Trophoblast cell (in vitro differentiated cells and primary cell): Measurements from ENCODE around the gene RDH5.

Source experiments
- DNase-seq, 2 donors: peaks; one replicate each; pipeline ENCODE4 v3.0.0-alpha.2; 2016
- H2AFZ ChIP-seq: 2 replicates; pipeline ENCODE4 v1.6.1; 2013; ENCODE audit warnings: low read length, moderate library complexity, mild to moderate bottlenecking; ENCODE audit not compliant: insufficient read depth, poor library complexity
- H2AK5ac ChIP-seq: 2 replicates; pipeline ENCODE4 v1.6.1; 2013; ENCODE audit warnings: mild to moderate bottlenecking, low read length
- H2BK120ac ChIP-seq: 2 replicates; pipeline ENCODE4 v1.6.1; 2013; ENCODE audit warnings: low read length, mild to moderate bottlenecking, moderate library complexity; ENCODE audit not compliant: insufficient read depth, poor library complexity
- H2BK12ac ChIP-seq: 2 replicates; pipeline ENCODE4 v1.6.1; 2013; ENCODE audit warnings: mild to moderate bottlenecking, low read length, moderate library complexity
- H2BK5ac ChIP-seq: 2 replicates; pipeline ENCODE4 v1.6.1; 2013; ENCODE audit warnings: low read length, low read depth, moderate library complexity, mild to moderate bottlenecking; ENCODE audit not compliant: poor library complexity
- H3K14ac ChIP-seq: 2 replicates; pipeline ENCODE4 v1.6.1; 2013; ENCODE audit warnings: mild to moderate bottlenecking, low read length
- H3K18ac ChIP-seq: 2 replicates; pipeline ENCODE4 v1.6.1; 2013; ENCODE audit warnings: mild to moderate bottlenecking, low read length
- H3K23ac ChIP-seq: 2 replicates; pipeline ENCODE4 v1.6.1; 2013; ENCODE audit warnings: low read length
- H3K27ac ChIP-seq: 2 replicates; pipeline ENCODE4 v1.5.1; 2013; ENCODE audit warnings: low read depth, mild to moderate bottlenecking, inconsistent platforms, low read length, moderate library complexity
- H3K27me3 ChIP-seq: 2 replicates; pipeline ENCODE4 v1.6.1; 2013; ENCODE audit warnings: inconsistent platforms, mild to moderate bottlenecking, low read length, moderate library complexity; ENCODE audit not compliant: insufficient read depth
- H3K36me3 ChIP-seq, 2 experiments: 1 replicate in 1 of 2; 2 replicates in 1 of 2; pipeline ENCODE4 v1.6.1; 2013; ENCODE audit warnings: low read length in 2 of 2, mild to moderate bottlenecking in 2 of 2, moderate library complexity in 1 of 2; ENCODE audit not compliant: insufficient read depth in 2 of 2, control insufficient read depth in 1 of 2
- H3K4ac ChIP-seq: 2 replicates; pipeline ENCODE4 v1.6.1; 2013; ENCODE audit warnings: low read depth, mild to moderate bottlenecking, low read length, moderate library complexity
- H3K4me1 ChIP-seq, 2 experiments: 1 replicate in 1 of 2; 2 replicates in 1 of 2; pipeline ENCODE4 v1.6.1; 2013; ENCODE audit warnings: low read length in 2 of 2, mild to moderate bottlenecking in 2 of 2, moderate library complexity in 1 of 2; ENCODE audit not compliant: insufficient read depth in 2 of 2, control insufficient read depth in 1 of 2
- H3K4me2 ChIP-seq: 2 replicates; pipeline ENCODE4 v1.6.1; 2013; ENCODE audit warnings: inconsistent platforms, mild to moderate bottlenecking, low read length, moderate library complexity
- H3K4me3 ChIP-seq: 2 replicates; pipeline ENCODE4 v1.5.1; 2013; ENCODE audit warnings: mild to moderate bottlenecking, low read depth, low read length, inconsistent platforms
- H3K79me1 ChIP-seq: one replicate; pipeline ENCODE4 v1.6.1; 2013; ENCODE audit warnings: low read length
- H3K79me2 ChIP-seq: 2 replicates; pipeline ENCODE4 v1.6.1; 2013; ENCODE audit warnings: low read length, mild to moderate bottlenecking; ENCODE audit not compliant: control insufficient read depth, insufficient read depth, poor library complexity
- H3K9ac ChIP-seq: 2 replicates; pipeline ENCODE4 v1.6.1; 2013; ENCODE audit warnings: mild to moderate bottlenecking, low read length
- H3K9me3 ChIP-seq: 2 replicates; pipeline ENCODE4 v1.6.1; 2013; ENCODE audit warnings: low read depth, mild to moderate bottlenecking, control low read depth, inconsistent platforms, low read length; ENCODE audit not compliant: insufficient read depth
- H4K12ac ChIP-seq: 2 replicates; pipeline ENCODE4 v1.6.1; 2013; ENCODE audit warnings: low read depth, mild to moderate bottlenecking, low read length, moderate library complexity
- H4K8ac ChIP-seq: 2 replicates; pipeline ENCODE4 v1.6.1; 2013; ENCODE audit warnings: low read depth, mild to moderate bottlenecking, low read length, moderate library complexity
- H4K91ac ChIP-seq: one replicate; pipeline ENCODE4 v1.6.1; 2013; ENCODE audit warnings: low read depth, mild to moderate bottlenecking, low read length, moderate library complexity
- WGBS: extraction: QIAGEN DNeasy Blood & Tissue Kit; methylation state at CpG from one replicate; pipeline ENCODE4 v1.1.7; 2013; ENCODE audit warnings: missing lambda C conversion rate; ENCODE audit not compliant: insufficient read length, insufficient coverage; ENCODE audit errors: extremely low coverage; 5-methylcytosine and 5-hydroxymethylcytosine counted together

Gene RDH5

DNA sequence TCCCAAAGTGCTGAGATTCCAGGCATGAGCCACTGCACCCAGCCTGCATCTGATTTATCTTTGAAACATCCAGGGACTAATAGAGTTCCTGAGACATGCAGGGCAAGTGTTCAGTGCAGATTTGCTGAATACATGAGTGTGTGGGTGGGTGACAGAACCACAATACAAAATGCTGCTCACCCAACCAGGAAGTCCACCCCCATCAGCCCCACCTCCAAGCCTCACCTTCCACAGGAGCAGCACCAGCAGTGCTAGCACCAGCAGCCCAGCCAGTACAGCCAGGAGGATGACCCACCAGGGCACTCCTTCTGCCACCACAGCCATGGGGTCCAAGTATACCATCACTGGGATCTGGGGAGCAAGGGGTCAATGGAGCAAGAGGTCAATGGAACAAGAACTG is 32.4 kb upstream of the RDH5 start:
- Histone ChIP-seq H3K4me1 (no peaks in the 10 kb centered on the region), H3K4me2 (no peak overlapping the region), H2BK12ac (no peak overlapping the region), H3K79me1 (no peaks in the 10 kb centered on the region), H2BK120ac (no peak overlapping the region), H3K4ac (no peak overlapping the region), H3K9me3 (peaks cover 6% of the 10 kb centered on the region), H3K23ac (no peak overlapping the region), H4K91ac (no peak overlapping the region), H2AK5ac (no peak overlapping the region), H3K79me2 (no peaks in the 10 kb centered on the region), H3K14ac (no peak overlapping the region), H3K18ac (no peak overlapping the region), H4K12ac (no peak overlapping the region), H3K36me3 (no peaks in the 10 kb centered on the region), H3K27me3 (no peaks in the 10 kb centered on the region), H3K4me3 (no peak overlapping the region), H3K27ac (no peak overlapping the region), H2BK5ac (no peak overlapping the region), H4K8ac (no peak overlapping the region), H3K9ac (no peak overlapping the region), H2AFZ (no peak overlapping the region)
- no peak for DNase-seq

GRCh38 chr12:55688716-55689655 is 31.2 kb upstream of the RDH5 start:
- no peak overlapping the region for H3K4me2 ChIP-seq
- H3K79me2 ChIP-seq, result no peaks in the 10 kb centered on the region
- no peaks in the 10 kb centered on the region for H3K36me3 ChIP-seq
- no peak for DNase-seq
- no peak overlapping the region for H2AK5ac ChIP-seq
- H3K4me3 ChIP-seq, result no peak overlapping the region
- no peak overlapping the region for H2BK5ac ChIP-seq
- no CpG with 5 or more reads among the region's 16 CpGs for WGBS
- H3K9ac ChIP-seq, result no peak overlapping the region
- H3K18ac ChIP-seq, result no peak overlapping the region
- no peak overlapping the region for H4K91ac ChIP-seq
- peaks cover 7% of the 10 kb centered on the region for H3K9me3 ChIP-seq
- H3K27me3 ChIP-seq, result no peaks in the 10 kb centered on the region
- no peak overlapping the region for H3K14ac ChIP-seq
- H3K79me1 ChIP-seq, result no peaks in the 10 kb centered on the region
- no peak overlapping the region for H3K4ac ChIP-seq
- no peak overlapping the region for H2BK120ac ChIP-seq
- no peak overlapping the region for H2AFZ ChIP-seq
- no peak overlapping the region for H3K23ac ChIP-seq
- H2BK12ac ChIP-seq, result no peak overlapping the region
- no peak overlapping the region for H3K27ac ChIP-seq
- H4K8ac ChIP-seq, result no peak overlapping the region
- no peaks in the 10 kb centered on the region for H3K4me1 ChIP-seq
- no peak overlapping the region for H4K12ac ChIP-seq

DNA sequence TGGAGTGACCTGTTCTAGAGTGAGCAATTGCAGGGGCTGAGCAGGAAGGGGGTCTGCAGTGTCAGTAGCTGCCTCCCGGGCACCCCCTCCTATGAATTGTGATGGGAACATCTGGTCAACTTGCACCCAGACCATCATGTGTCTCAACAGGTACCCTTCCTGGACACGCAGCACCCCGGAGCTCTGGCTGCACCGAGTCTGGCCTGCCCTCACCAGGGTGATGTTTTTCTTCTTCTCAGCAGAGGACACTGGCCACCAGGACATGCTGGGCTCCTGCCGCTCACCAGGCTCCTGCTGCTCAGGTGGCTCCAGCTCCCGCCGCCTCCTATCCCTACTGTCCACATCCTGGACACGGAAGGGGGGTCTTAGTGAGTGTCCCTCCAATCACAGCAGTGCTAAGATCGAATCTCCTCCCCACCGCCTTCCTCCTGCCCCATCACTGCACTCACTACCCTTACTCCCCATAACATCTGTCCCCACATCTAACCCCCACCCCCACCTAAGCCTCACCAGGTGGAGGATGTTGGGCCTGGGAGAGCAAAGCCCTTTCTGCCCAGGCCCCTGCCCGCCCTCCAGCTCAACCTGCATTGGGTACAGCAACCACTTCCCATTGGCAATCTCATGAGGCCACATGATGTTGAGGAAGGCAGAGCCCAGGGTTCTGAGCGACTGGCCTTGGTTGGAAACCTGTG is 27.4 kb upstream of the RDH5 start:
- Histone ChIP-seq H3K4me3 (no peak overlapping the region), H2BK5ac (no peak overlapping the region), H4K12ac (no peak overlapping the region), H3K4me1 (no peaks in the 10 kb centered on the region), H3K79me1 (no peaks in the 10 kb centered on the region), H3K9ac (no peak overlapping the region), H3K36me3 (no peaks in the 10 kb centered on the region), H2AK5ac (no peak overlapping the region), H3K14ac (no peak overlapping the region), H2BK120ac (no peak overlapping the region), H2BK12ac (no peak overlapping the region), H3K4ac (no peak overlapping the region), H3K27me3 (no peaks in the 10 kb centered on the region), H3K27ac (no peak overlapping the region), H3K79me2 (no peaks in the 10 kb centered on the region), H4K91ac (no peak overlapping the region), H3K18ac (no peak overlapping the region), H4K8ac (no peak overlapping the region), H3K4me2 (no peak overlapping the region), H3K9me3 (peaks cover 8% of the 10 kb centered on the region), H3K23ac (no peak overlapping the region), H2AFZ (no peak overlapping the region)
- WGBS, result no CpG with 5 or more reads among the region's 12 CpGs
- no peak for DNase-seq

DNA sequence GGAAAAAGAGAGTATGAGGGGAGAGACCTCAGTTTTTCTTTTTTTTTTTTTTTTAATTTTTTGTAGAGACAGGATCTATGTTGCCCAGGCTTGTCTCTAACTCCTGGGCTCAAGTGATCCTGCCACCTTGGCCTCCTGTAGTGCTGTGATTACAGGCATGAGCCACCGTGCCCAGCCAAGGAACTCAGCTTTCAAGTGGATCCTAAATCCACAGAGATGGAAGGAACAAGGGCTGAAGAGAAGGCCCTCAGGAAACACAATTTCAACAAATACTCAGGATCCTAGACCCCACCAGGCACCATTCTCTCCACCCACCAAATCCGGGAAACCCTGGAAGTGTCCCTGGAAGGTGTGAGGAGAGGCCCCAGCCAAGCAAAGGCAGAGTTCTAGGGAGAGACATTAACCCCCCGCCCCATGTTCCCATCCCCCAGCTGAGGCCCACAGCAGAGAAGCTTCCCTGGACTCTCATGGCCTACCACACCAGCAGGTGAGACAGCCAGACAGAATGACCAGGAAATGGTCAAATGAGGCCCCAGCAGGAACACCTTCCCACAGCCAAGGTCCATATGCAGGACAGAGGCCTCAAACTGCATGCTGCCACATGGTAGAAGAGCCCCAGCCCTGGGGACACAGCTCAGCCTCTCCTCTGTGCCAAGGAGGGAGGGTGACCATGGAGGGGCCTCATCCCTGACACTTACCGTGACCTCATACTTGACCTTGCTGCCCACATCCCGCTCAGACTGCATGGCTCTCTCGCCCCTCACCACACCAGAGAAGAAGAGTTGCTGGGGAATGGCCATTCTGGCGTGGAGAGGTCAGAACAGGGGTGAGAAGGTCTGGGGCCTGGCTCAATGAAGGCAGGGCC is 26.6 kb upstream of the RDH5 start:
- no peak overlapping the region for H4K91ac ChIP-seq
- no peak overlapping the region for H3K4me3 ChIP-seq
- H2BK120ac ChIP-seq, result no peak overlapping the region
- H3K4ac ChIP-seq, result no peak overlapping the region
- H2AFZ ChIP-seq, result no peak overlapping the region
- H3K4me2 ChIP-seq, result no peak overlapping the region
- H3K14ac ChIP-seq, result no peak overlapping the region
- H3K9ac ChIP-seq, result no peak overlapping the region
- no peaks in the 10 kb centered on the region for H3K79me2 ChIP-seq
- no peaks in the 10 kb centered on the region for H3K4me1 ChIP-seq
- no peak overlapping the region for H2BK12ac ChIP-seq
- no peak overlapping the region for H4K8ac ChIP-seq
- H3K27me3 ChIP-seq, result no peaks in the 10 kb centered on the region
- peaks cover 8% of the 10 kb centered on the region for H3K9me3 ChIP-seq
- no CpG with 5 or more reads among the region's 7 CpGs for WGBS
- no peak overlapping the region for H2BK5ac ChIP-seq
- H3K23ac ChIP-seq, result no peak overlapping the region
- no peaks in the 10 kb centered on the region for H3K79me1 ChIP-seq
- DNase-seq, result no peak
- no peak overlapping the region for H2AK5ac ChIP-seq
- no peaks in the 10 kb centered on the region for H3K36me3 ChIP-seq
- H4K12ac ChIP-seq, result no peak overlapping the region
- H3K18ac ChIP-seq, result no peak overlapping the region
- H3K27ac ChIP-seq, result no peak overlapping the region
